Urinary bladder (tissue), 4 donors: ENCODE data around the gene DEFB131A. TPM values are rescaled to one million over a fixed set of nuclear protein-coding genes. Genes with fewer than 3 reads are reported as not detected.
"Not testable (repeated sequence)": the region's sequence is repeated elsewhere in the genome, so short reads cannot be mapped to it uniquely, and the experiment has no call there.

ENCODE experiments used
- DNase-seq: peaks from one replicate; pipeline ENCODE4 v3.0.0-alpha.2; 2015; ENCODE audit errors: extremely low spot score
- H3K27ac ChIP-seq: one replicate; pipeline ENCODE4 v1.5.1; 2013; ENCODE audit warnings: low read depth, mild to moderate bottlenecking, moderate library complexity
- H3K36me3 ChIP-seq: one replicate; pipeline ENCODE4 v1.6.1; 2013; ENCODE audit warnings: mild to moderate bottlenecking, moderate library complexity; ENCODE audit not compliant: insufficient read depth
- H3K4me1 ChIP-seq: one replicate; pipeline ENCODE4 v1.6.1; 2013; ENCODE audit warnings: mild to moderate bottlenecking, moderate library complexity; ENCODE audit not compliant: insufficient read depth
- H3K4me3 ChIP-seq: one replicate; pipeline ENCODE4 v1.5.1; 2013; ENCODE audit warnings: low read depth, low read length
- WGBS: extraction: QIAGEN DNeasy Blood & Tissue Kit; methylation state at CpG from one replicate; pipeline ENCODE4 v1.1.7; 2013; 5-methylcytosine and 5-hydroxymethylcytosine counted together
- polyA plus RNA-seq: library from polyadenylated mRNA; stranded (reverse); fragments of 200-250 nt; gene quantifications from one replicate; pipeline ENCODE4 v1.2.3, GENCODE V29; 2013
- total RNA-seq: library from RNA; depleted of rRNA; stranded (reverse); fragments of >200 nt; gene quantifications from one replicate; pipeline ENCODE4 v1.2.3, GENCODE V29; 2014
- donor health status: healthy with polysubstance abuse.
- donor health status: healthy.

Gene DEFB131A, protein sequence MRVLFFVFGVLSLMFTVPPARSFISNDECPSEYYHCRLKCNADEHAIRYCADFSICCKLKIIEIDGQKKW
- total RNA-seq, result not detected
- not detected for polyA plus RNA-seq

GRCh38 chr4:9444114-9444513 is at the start of gene DEFB131A:
DEFB131A (plus strand) TSS chr4:9444414; CDS start chr4:9444534, 120 bp downstream.
- DNase-seq, H3K36me3 ChIP-seq, H3K4me3 ChIP-seq, H3K27ac ChIP-seq, H3K4me1 ChIP-seq: not testable (repeated sequence)
- WGBS, result 62% methylated on average over 3 of the region's 3 CpGs

DNA sequence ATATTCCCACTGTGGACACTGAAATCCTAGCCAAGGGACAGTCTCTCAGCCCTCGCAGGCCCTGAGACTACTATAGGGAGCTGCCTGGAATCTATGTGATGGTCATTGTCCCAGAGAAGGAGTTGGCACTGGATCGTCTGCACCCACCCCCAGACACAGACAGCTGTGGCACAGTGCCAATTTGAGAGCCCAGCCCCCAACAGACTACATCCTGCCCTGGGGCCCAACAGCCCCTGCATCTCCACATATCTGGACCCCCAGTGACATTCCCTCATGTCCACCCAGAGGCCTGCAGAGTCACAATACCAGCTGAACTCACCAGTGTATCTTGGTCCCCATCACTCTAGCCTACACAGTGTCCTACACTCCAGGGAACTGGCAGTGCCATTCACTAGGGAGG is 38.4 kb upstream of the DEFB131A start:
- H3K27ac ChIP-seq, H3K36me3 ChIP-seq, H3K4me1 ChIP-seq, DNase-seq, H3K4me3 ChIP-seq: not testable (repeated sequence)
- WGBS, result 57% methylated on average over 2 of the region's 2 CpGs

- H3K27ac ChIP-seq, H3K36me3 ChIP-seq, H3K4me1 ChIP-seq, H3K4me3 ChIP-seq, DNase-seq: not testable (repeated sequence)
- 82% methylated on average over 3 of the region's 3 CpGs for WGBS
These were observed 37.7 kb upstream of the DEFB131A start for GRCh38 chr4:9406491-9406890.

DNA sequence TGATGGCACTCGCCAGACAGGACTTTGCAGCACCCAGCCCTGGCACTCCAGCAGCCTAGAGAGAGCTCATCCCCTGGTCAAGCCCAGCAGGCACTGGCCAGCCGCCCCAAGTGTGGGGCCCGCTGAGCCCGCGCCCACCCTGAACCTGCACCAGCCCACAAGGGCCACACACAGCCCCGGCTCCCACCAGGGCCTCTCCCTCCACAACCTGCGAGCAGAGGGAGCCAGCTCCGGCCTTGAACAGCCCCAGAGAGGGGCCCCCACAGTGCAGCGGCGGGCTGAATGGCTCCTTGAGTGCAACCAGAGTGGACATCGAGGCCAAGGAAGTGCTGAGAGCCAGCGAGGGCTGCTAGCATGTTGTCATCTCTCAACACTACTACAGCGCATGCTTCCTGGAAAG is 34.4 kb upstream of the DEFB131A start:
- Histone ChIP-seq H3K36me3 (no peaks in the 10 kb centered on the region), H3K4me1 (no peaks in the 10 kb centered on the region), H3K4me3 (no peak overlapping the region), H3K27ac (no peak overlapping the region)
- WGBS, result 89% methylated on average over 13 of the region's 13 CpGs
- DNase-seq, result no peak

GRCh38 chr4:9421884-9422455 is 22.2 kb upstream of the DEFB131A start:
- not testable (repeated sequence) for H3K4me1 ChIP-seq, DNase-seq, H3K4me3 ChIP-seq, H3K27ac ChIP-seq, H3K36me3 ChIP-seq
- WGBS, result 74% methylated on average over 6 of the region's 6 CpGs

DNA sequence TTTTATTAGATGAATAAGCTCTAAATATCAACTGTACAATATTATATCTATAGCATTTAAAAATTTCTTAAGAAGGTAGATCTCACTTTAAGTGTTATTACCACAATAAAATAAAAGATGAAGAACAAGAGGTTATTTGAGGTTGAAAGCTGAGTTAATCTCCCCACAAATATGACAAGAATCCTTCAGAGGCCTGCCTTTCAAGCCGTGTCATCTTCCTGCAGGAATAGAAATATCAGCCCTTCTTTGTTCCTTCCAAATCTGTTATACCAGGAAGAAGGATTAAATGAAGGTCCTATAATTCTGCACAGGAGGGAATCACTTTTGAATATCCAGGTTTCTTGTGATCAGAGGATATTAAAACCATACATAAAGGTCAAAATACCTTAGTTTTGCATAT is 18.3 kb upstream of the DEFB131A start:
- DNase-seq, H3K36me3 ChIP-seq, H3K27ac ChIP-seq, H3K4me3 ChIP-seq, H3K4me1 ChIP-seq: not testable (repeated sequence)
- 47% methylated on average over 1 of the region's 1 CpG for WGBS

GRCh38 chr4:9430061-9430460 is 14.2 kb upstream of the DEFB131A start:
- H3K4me1 ChIP-seq, H3K36me3 ChIP-seq, DNase-seq, H3K27ac ChIP-seq, H3K4me3 ChIP-seq: not testable (repeated sequence)
- 45% methylated on average over 1 of the region's 1 CpG for WGBS

DNA sequence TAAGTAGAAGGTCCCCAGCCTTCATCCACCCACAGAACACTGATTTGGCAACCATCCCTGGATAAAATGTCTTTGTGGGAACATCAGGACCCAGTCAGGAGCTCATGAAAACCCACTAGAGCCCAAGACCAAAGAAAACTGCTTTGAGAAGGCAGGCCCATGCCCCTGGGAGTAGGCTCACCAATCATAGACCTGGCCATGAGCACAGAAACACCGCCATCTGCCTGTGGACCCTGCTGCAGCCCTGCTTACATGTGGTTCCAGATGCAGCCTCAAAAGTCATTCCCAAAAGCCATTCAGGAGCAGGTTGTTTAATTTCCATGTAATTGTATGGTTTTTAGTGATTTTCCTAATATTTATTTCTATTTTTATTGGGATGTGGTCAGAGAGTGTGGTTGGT is 10.9 kb upstream of the DEFB131A start:
- not testable (repeated sequence) for H3K27ac ChIP-seq, DNase-seq, H3K36me3 ChIP-seq, H3K4me3 ChIP-seq, H3K4me1 ChIP-seq
- 75% methylated on average over 1 of the region's 1 CpG for WGBS

GRCh38 chr4:9436728-9437127 is 7.5 kb upstream of the DEFB131A start:
- not testable (repeated sequence) for H3K4me3 ChIP-seq, H3K27ac ChIP-seq, H3K4me1 ChIP-seq, DNase-seq, H3K36me3 ChIP-seq

GRCh38 chr4:9442355-9442754 is 1.9 kb upstream of the DEFB131A start:
- not testable (repeated sequence) for H3K4me1 ChIP-seq, H3K4me3 ChIP-seq, H3K36me3 ChIP-seq, H3K27ac ChIP-seq, DNase-seq
- WGBS, result 67% methylated on average over 4 of the region's 4 CpGs

- not testable (repeated sequence) for H3K4me3 ChIP-seq, H3K36me3 ChIP-seq, H3K4me1 ChIP-seq, DNase-seq, H3K27ac ChIP-seq
- whole genome bisulfite sequencing, result 79% methylated on average over 6 of the region's 6 CpGs
These were observed 467 bp downstream of the DEFB131A start for GRCh38 chr4:9444681-9445080.

DNA sequence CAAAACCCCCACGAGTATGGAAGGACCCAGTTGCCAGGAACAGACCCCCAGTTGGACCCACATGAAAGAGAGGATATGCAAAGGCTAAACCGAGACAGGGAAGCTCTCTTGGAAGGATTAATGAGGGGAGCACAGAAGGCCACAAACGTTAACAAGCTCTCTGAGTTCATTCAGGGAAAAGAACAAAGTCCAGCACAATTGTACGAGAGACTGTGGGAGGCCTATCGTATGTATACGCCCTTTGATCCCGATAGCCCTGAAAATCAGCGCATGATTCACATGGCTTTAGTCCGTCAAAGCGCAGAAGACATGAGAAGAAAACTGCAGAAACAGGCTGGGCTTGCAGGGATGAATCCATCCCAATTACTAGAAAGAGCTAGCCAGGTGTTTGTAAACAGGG is 8.0 kb downstream of the DEFB131A start:
- not testable (repeated sequence) for DNase-seq, H3K27ac ChIP-seq, H3K4me1 ChIP-seq, H3K36me3 ChIP-seq, H3K4me3 ChIP-seq
- 68% methylated on average over 10 of the region's 10 CpGs for WGBS

- WGBS, result 78% methylated on average over 6 of the region's 6 CpGs
- not testable (repeated sequence) for H3K36me3 ChIP-seq, H3K4me1 ChIP-seq, DNase-seq, H3K4me3 ChIP-seq, H3K27ac ChIP-seq
These were observed 10.1 kb downstream of the DEFB131A start for GRCh38 chr4:9454284-9454683.

DNA sequence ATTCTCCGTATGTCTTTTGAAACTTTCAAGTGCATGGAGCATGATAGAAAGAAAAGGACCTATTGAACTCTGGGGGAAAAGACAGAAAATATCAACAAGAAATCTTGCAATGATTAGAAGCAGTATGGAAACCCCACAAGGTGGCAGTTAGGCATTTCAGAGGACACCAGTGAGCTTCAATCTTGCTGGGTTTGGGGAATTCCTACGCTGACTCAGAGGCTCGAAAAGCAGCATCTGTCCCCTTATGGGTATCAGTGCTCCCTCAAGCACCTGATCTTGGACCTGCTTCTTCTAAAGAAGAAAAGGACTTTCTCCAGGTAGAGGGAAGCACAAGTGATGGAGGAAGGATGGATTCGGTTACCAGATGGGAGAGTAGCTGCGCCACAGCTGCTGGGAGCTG is 10.8 kb downstream of the DEFB131A start:
- 83% methylated on average over 5 of the region's 5 CpGs for WGBS
- not testable (repeated sequence) for DNase-seq, H3K36me3 ChIP-seq, H3K4me3 ChIP-seq, H3K4me1 ChIP-seq, H3K27ac ChIP-seq

GRCh38 chr4:9479466-9479865 is 35.3 kb downstream of the DEFB131A start:
- not testable (repeated sequence) for H3K36me3 ChIP-seq, H3K27ac ChIP-seq, H3K4me1 ChIP-seq, H3K4me3 ChIP-seq, DNase-seq
- WGBS, result 50% methylated on average over 2 of the region's 8 CpGs
